ENCODE measurements around the gene SERTAD4.

SERTAD4 gene

DNA sequence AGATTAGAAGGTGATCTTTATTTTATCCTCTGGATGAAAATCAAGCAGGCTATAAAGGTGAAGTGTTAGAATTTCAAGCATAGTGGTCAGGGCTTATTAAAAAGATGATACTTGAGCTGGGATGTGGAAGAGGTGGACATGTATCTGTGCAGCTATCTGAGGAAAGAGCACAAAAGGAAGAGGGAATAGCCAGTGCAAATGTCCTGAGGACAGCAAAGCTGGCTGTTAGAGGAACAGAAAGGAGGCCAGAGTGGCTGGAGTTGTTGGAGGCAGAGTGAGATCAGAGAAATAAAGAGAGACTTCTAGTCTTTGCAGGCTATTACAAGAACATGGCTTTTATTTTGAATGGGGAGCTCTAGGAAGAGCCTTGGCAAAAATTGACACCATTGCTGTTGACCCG is 4.4 kb upstream of the SERTAD4 start:
- no peaks in the 10 kb centered on the region for H3K9me3 Mint-ChIP-seq
- DNase-seq: no peak
- peaks cover 36% of the 10 kb centered on the region for H3K27me3 Mint-ChIP-seq (ENCODE audit: low read depth, poor library complexity)
- no peak overlapping the region for H3K4me3 Mint-ChIP-seq
- no peak overlapping the region for H3K27ac Mint-ChIP-seq
- no peaks in the 10 kb centered on the region for H3K36me3 Mint-ChIP-seq (ENCODE audit: low read depth)
- H3K4me1 Mint-ChIP-seq: peaks cover 19% of the 10 kb centered on the region
- TF ChIP-seq, protein P1, sequence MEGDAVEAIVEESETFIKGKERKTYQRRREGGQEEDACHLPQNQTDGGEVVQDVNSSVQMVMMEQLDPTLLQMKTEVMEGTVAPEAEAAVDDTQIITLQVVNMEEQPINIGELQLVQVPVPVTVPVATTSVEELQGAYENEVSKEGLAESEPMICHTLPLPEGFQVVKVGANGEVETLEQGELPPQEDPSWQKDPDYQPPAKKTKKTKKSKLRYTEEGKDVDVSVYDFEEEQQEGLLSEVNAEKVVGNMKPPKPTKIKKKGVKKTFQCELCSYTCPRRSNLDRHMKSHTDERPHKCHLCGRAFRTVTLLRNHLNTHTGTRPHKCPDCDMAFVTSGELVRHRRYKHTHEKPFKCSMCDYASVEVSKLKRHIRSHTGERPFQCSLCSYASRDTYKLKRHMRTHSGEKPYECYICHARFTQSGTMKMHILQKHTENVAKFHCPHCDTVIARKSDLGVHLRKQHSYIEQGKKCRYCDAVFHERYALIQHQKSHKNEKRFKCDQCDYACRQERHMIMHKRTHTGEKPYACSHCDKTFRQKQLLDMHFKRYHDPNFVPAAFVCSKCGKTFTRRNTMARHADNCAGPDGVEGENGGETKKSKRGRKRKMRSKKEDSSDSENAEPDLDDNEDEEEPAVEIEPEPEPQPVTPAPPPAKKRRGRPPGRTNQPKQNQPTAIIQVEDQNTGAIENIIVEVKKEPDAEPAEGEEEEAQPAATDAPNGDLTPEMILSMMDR (IDR thresholded peaks at IDR 0.05): no peak

DNA sequence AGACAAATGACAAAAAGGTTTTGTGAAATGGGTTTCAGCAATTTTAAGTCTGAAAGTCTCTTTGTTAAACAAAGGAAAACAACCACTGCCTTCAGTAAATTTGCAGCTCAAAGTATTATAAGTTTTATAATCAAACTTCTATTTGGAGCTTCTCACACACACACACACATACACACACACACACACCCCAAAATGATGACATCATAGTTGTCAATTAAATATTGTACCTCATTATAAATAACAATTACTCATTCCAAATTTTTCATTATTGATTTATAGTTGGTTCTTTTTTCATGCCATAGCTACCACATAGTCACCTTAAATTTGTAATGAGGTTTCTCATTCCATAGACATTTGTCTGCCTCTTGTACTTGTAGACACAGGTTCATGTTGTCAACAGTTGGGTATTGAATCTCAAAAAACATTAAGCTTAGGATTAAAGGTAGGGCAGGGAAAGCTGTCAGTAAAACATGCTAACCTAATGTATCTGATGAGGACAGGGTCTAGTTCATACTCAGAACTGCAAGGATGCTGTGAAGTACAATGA is 2.4 kb upstream of the SERTAD4 start:
- Mint-ChIP-seq H3K4me1 (peaks cover 15% of the 10 kb centered on the region), H3K36me3 (ENCODE audit: low read depth) (no peaks in the 10 kb centered on the region)

DNA sequence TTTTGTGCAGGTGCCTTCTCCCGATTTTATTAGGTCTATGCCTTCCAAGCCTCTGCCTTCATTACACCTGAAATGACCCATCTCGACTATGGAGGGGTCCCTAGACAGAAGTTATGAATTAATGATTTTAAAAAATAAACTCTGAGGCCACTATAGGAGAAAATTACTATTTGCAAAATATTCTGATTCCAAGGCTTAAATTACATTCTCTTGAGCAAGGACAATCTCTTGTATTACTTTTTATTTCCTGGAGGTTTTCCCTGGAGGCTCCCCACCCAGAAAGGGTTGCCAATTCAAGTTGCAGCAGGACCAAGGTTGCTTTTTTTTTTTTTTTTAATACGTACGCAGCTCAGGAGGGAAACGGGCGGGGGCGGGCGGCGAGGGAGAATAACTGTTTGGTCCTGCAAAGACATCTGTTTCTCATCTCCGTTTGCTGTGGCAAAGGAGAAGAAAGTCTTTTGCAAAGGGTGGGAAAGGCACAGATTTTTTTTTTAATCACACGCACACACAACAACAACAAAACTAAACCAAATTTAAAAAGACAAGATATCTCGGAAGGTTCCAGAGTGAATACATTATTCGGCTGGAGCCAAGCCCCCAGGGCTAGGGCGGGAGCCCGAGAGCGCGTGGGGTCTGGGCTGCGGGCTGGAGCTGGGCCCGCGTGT is 618 bp upstream of the SERTAD4 start:
- Mint-ChIP-seq H3K4me3 (peak overlapping the region; percentile 84), H3K36me3 (ENCODE audit: low read depth) (no peaks in the 10 kb centered on the region), H3K27ac (no peak overlapping the region), H3K4me1 (peaks cover 29% of the 10 kb centered on the region), H3K27me3 (ENCODE audit: low read depth, poor library complexity) (peaks cover 68% of the 10 kb centered on the region), H3K9me3 (no peaks in the 10 kb centered on the region)
- no peak for DNase-seq
- TF ChIP-seq, protein P1 (IDR thresholded peaks at IDR 0.05): no peak

More for the DNA sequence above, 2.4 kb upstream of the SERTAD4 start:
- Mint-ChIP-seq H3K4me3 (no peak overlapping the region), H3K27ac (no peak overlapping the region), H3K27me3 (ENCODE audit: low read depth, poor library complexity) (peaks cover 53% of the 10 kb centered on the region), H3K9me3 (no peaks in the 10 kb centered on the region)
- TF ChIP-seq, protein P1 (IDR thresholded peaks at IDR 0.05): no peak
- DNase-seq: no peak

DNA sequence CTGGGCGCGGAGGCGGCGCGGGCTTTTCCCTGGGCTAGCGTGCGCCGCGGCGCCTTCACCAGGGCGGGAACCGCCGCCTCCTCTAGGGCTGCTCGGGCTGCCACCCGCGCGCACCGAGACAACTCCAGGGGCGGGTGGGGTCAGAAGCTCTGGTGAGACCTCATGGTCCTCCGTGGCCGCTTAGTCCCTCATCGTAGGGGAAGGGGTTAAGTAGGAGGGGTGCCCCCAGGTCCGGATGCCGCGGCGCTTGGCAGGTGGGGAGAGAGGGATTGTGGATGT is 559 bp downstream of the SERTAD4 start:
- H3K27me3 Mint-ChIP-seq (ENCODE audit: low read depth, poor library complexity): peaks cover 75% of the 10 kb centered on the region
- TF ChIP-seq, protein P1 (IDR thresholded peaks at IDR 0.05): no peak
- peak overlapping the region; percentile 71 for H3K4me3 Mint-ChIP-seq
- H3K9me3 Mint-ChIP-seq: no peaks in the 10 kb centered on the region
- DNase-seq: no peak
- peaks cover 39% of the 10 kb centered on the region for H3K4me1 Mint-ChIP-seq
- H3K27ac Mint-ChIP-seq: no peak overlapping the region
- H3K36me3 Mint-ChIP-seq (ENCODE audit: low read depth): no peaks in the 10 kb centered on the region

DNA sequence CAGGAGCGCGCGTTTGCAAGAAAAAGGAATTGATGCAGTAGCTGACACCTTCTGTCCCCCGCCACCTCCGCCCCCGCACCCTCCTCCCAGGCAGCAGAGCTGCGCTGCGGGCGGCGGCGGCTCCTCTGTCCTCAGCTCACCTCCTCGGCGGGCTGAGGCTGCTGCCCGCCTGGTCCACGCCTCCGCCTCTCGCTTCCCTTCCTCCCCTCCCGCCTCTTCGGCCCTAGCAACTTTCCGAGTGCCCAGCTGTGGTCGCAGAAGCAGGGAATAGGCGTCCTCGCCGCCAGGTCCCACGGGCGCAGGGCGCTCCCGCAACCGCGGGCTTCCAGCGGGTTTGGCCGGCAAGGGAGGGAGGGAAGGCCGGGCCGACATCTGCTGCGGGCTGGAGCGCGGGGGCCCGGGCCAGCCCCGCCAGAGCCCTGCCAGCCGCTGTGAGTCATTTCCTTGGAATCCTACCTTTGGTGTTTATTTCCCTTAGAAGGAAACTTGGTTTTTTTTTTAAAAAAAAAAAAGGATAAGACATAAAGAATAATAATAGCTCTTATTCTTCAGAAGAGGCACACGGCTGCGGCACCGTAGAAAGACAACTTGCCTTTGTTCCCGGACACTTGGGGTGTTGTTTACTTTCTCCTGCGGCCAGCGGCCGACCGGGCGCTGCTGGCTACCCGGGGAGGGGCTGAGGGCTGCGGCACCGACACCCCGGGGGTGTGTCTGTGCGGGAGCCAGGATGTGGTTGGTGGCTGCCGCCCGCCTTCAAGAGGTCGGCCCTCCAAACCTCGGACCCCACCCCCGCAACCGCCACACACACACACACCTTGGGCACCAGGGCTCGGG is 1.1 kb downstream of the SERTAD4 start:
- TF ChIP-seq, protein P1 (IDR thresholded peaks at IDR 0.05): no peak
- Mint-ChIP-seq H3K36me3 (ENCODE audit: low read depth) (no peaks in the 10 kb centered on the region), H3K27ac (no peak overlapping the region), H3K9me3 (no peaks in the 10 kb centered on the region), H3K4me3 (peak overlapping the region; percentile 72), H3K4me1 (peaks cover 43% of the 10 kb centered on the region), H3K27me3 (ENCODE audit: low read depth, poor library complexity) (peaks cover 75% of the 10 kb centered on the region)
- DNase-seq: peak; percentile 61
